Panc1 (cell line): Measurements from ENCODE around the gene SCARF1. TPM values are rescaled to one million over a fixed set of nuclear protein-coding genes. Genes with fewer than 3 reads are reported as not detected.

Experiments
- ATAC-seq: fragments of 200-7000 bp; cut with Tn5 transposase; 2 replicates; pipeline ENCODE4 v1.9.1; 2020; ENCODE audit warnings: mild to moderate bottlenecking, moderate library complexity
- BruUV-seq: library from RNA; stranded (reverse); fragments of 400-500 nt; replicated peaks from 2 replicates; lab custom pipeline; 2021; lab: Mats Ljungman, UMichigan
- CTCF ChIA-PET: fragments of 300-600 bp; sonication (Branson Sonifier 250); formaldehyde crosslinking; loops from one replicate; lab custom pipeline; 2022; ENCODE audit warnings: antibody characterized with exemption; lab: Charles Lee
- POLR2A ChIA-PET: fragments of 300-600 bp; sonication (Branson Sonifier 250); formaldehyde crosslinking; loops from one replicate; lab custom pipeline; 2022; ENCODE audit warnings: antibody characterized with exemption; lab: Charles Lee
- DNase-seq: peaks from one replicate; pipeline ENCODE4 v3.0.0-alpha.2; 2010; ENCODE audit warnings: low read depth, low spot score
- H3K27ac ChIP-seq: 2 replicates; pipeline ENCODE4 v1.5.1; 2011; ENCODE audit warnings: mild to moderate bottlenecking, low read length, inconsistent platforms
- H3K27me3 ChIP-seq: fragments of 200-500 bp; sonication (Bioruptor generic); 2 replicates; pipeline ENCODE4 v1.6.0; 2014; ENCODE audit warnings: low read length, inconsistent platforms; ENCODE audit not compliant: control insufficient read depth, insufficient read depth
- H3K36me3 ChIP-seq: fragments of 200-500 bp; sonication (Bioruptor generic); 2 replicates; pipeline ENCODE4 v1.5.1; 2014; ENCODE audit warnings: inconsistent platforms, mild to moderate bottlenecking, low read length, moderate library complexity; ENCODE audit not compliant: control insufficient read depth, insufficient read depth
- H3K4me1 ChIP-seq: 2 replicates; pipeline ENCODE4 v1.5.1; 2011; ENCODE audit warnings: inconsistent platforms, mild to moderate bottlenecking, low read length, moderate library complexity; ENCODE audit not compliant: control insufficient read depth, insufficient read depth
- H3K4me3 ChIP-seq, 2 experiments: 2 replicates each; pipeline ENCODE4 v1.5.1; 2011 to 2012; ENCODE audit warnings: low read depth in 2 of 2, low read length in 2 of 2, mild to moderate bottlenecking in 2 of 2, inconsistent platforms in 1 of 2, moderate library complexity in 1 of 2
- H3K9me3 ChIP-seq: fragments of 200-500 bp; sonication (Bioruptor generic); 2 replicates; pipeline ENCODE4 v1.5.1; 2014; ENCODE audit warnings: low read depth, mild to moderate bottlenecking, inconsistent platforms, low read length, moderate library complexity; ENCODE audit not compliant: control insufficient read depth, insufficient read depth
- CTCF ChIP-seq: fragments of 450-650 bp; IDR thresholded peaks from 2 replicates; pipeline ENCODE4 v1.5.1; 2017; ENCODE audit warnings: mild to moderate bottlenecking
- POLR2AphosphoS5 ChIP-seq: IDR thresholded peaks from 2 replicates; pipeline ENCODE4 v1.6.1; 2012; ENCODE audit warnings: mild to moderate bottlenecking, low read depth, low read length, moderate library complexity
- REST ChIP-seq, 2 experiments: IDR thresholded peaks; 2 replicates each; pipeline ENCODE4 v1.6.1; 2011 to 2012; ENCODE audit warnings: low read depth in 2 of 2, control low read depth in 1 of 2, low read length in 1 of 2, mild to moderate bottlenecking in 1 of 2, moderate library complexity in 1 of 2; ENCODE audit not compliant: insufficient read depth in 1 of 2
- SIN3A ChIP-seq: IDR thresholded peaks from 2 replicates; pipeline ENCODE4 v1.6.1; 2012; ENCODE audit warnings: low read depth, mild to moderate bottlenecking, low read length, moderate library complexity, borderline replicate concordance; ENCODE audit not compliant: insufficient read depth
- TCF7L2 ChIP-seq: IDR thresholded peaks from 2 replicates; pipeline ENCODE4 v1.6.1; 2011; ENCODE audit warnings: mild to moderate bottlenecking, low read depth, low read length, inconsistent platforms
- in situ Hi-C: cut with HindIII; loops from 2 replicates; pipeline ENCODE4 v1.10.0; 2016; ENCODE audit warnings: low sequenced_read_pairs, low pct_unique_long_range_greater_than_20kb
- intact Hi-C: fragments of 100-400 bp; cut with micrococcal nuclease; formaldehyde crosslinking; loops from one replicate; pipeline ENCODE4 v1.10.0; 2022; ENCODE audit not compliant: unreplicated experiment
- total RNA-seq: library from RNA; stranded (reverse); gene quantifications from one replicate; pipeline ENCODE4 v1.2.1, GENCODE V29; 2021; ENCODE audit not compliant: unreplicated experiment

Gene SCARF1
- total RNA-seq, 1 experiment from 2014 or later: 6.6 TPM

DNA sequence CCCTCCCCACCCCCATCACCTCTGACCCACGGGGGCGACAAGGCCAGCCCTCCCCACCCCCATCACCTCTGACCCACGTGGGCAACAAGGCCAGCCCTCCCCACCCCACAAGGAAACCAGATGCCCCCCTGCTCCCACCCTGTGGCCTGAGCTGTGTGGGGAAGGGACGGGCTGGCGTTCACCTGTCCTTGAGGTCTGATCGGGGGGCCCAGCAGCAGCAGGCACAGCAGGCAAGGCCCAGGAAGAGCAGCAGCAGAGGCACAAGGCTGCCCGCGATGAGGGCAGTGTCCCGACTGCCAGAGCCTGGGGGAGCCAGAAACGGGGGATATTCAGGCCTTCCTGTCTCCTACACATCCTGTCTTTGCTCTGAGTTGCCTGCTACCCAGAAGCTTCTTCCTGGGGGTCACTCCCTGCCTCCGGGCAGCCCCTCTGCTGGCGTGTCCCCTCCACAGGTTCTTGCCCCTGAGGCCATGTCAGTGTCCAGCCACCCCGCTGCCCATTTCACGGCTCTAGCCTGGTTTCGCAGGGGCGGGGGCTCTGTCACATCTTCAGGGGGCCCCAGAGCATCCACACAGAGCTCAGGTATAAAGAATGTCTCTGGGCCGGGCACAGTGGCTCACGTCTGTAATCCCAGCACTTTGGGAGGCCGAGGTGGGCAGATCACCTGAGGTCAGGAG, 6.8 kb downstream of the SCARF1 start:
- in situ Hi-C loops: no loop called here
- peaks cover 3% of the 10 kb centered on the region; the same call in 1 of the 2 replicates for H3K4me1 ChIP-seq
- no peak for DNase-seq
- H3K4me3 ChIP-seq: no peak overlapping the region
- H3K27me3 ChIP-seq: no peaks in the 10 kb centered on the region
- BruUV-seq: no TSS peak
- POLR2A ChIA-PET: interaction anchor here (0.6 kb wide), 1 partner anchor 114 kb away, joined by 3 read pairs; no protein-coding TSS in a partner anchor
- no peak overlapping the region for H3K27ac ChIP-seq
- H3K9me3 ChIP-seq: no peaks in the 10 kb centered on the region
- intact Hi-C loops: no loop called here
- ATAC-seq: no peak
- TF ChIP-seq TCF7L2 (no peak), SIN3A (no peak), CTCF (no peak), POLR2AphosphoS5 (no peak), REST (IDR thresholded peaks at IDR 0.05; ENCODE audit: insufficient read depth in 1 of 2, low read depth in 2 of 2, low read length in 1 of 2) (no peak)
- CTCF ChIA-PET: interaction anchor here (0.7 kb wide), 1 partner anchor 10 kb away, joined by 9 read pairs; no protein-coding TSS in a partner anchor
- no peaks in the 10 kb centered on the region for H3K36me3 ChIP-seq

DNA sequence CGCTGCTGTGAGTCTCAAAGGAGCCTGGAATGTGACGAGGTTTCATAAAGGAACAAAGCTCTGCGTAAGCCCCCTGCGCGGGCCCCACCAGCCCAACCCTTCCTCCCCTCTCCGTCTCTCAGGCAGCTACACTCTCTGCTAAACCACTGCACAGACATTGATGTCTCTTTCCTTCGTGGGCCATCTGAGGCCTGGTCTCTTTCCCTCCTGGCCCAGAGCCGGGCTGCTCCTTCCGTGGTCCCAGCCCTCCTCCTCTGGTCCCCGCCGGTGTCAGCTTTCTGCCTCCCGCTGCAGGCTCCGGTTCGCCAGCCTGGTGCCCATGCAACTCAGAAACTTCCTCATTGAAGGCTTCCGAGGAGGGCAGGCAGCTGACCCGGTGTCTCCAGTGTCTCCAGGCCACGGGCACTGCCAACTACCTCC, 7.4 kb downstream of the SCARF1 start:
- in situ Hi-C loops: no loop called here
- TF ChIP-seq CTCF (no peak), SIN3A (no peak), REST (IDR thresholded peaks at IDR 0.05; ENCODE audit: insufficient read depth in 1 of 2, low read depth in 2 of 2, low read length in 1 of 2) (no peak), TCF7L2 (no peak), POLR2AphosphoS5 (no peak)

More for the DNA sequence above, 7.4 kb downstream of the SCARF1 start:
- ATAC-seq: no peak
- ChIA-PET CTCF (no interaction called here), POLR2A (no interaction called here)
- Histone ChIP-seq H3K27ac (no peak overlapping the region), H3K36me3 (no peaks in the 10 kb centered on the region), H3K4me3 (no peak overlapping the region), H3K4me1 (peaks cover 3% of the 10 kb centered on the region; the same call in 1 of the 2 replicates), H3K27me3 (no peaks in the 10 kb centered on the region), H3K9me3 (no peaks in the 10 kb centered on the region)
- no TSS peak for BruUV-seq
- intact Hi-C loops: no loop called here
- DNase-seq: no peak
